Kidney epithelial cell (primary cell): ENCODE measurements around the gene MGAT4B. TPM values are rescaled to one million over a fixed set of nuclear protein-coding genes. Genes with fewer than 3 reads are reported as not detected.

Experiments used
- DNase-seq: peaks from one replicate; pipeline ENCODE4 v3.0.0-alpha.2; 2010; ENCODE audit warnings: low read depth
- H3K27me3 ChIP-seq: 2 replicates; pipeline ENCODE4 v1.6.0; 2011; ENCODE audit warnings: low read length; ENCODE audit not compliant: control insufficient read depth, insufficient read depth
- H3K36me3 ChIP-seq: 2 replicates; pipeline ENCODE4 v1.5.1; 2011; ENCODE audit warnings: low read length; ENCODE audit not compliant: control insufficient read depth, insufficient read depth
- H3K4me3 ChIP-seq: 2 replicates; pipeline ENCODE4 v1.5.1; 2011; ENCODE audit warnings: low read depth, mild to moderate bottlenecking, control low read depth, low read length
- CTCF ChIP-seq: IDR thresholded peaks from 2 replicates; pipeline ENCODE4 v1.5.1; 2011; ENCODE audit warnings: mild to moderate bottlenecking, moderate library complexity, low read length, control low read depth, inconsistent platforms; ENCODE audit not compliant: insufficient read depth, poor library complexity, severe bottlenecking
- total RNA-seq: library from RNA; depleted of rRNA; stranded (reverse); fragments of >200 nt; gene quantifications from 2 replicates; pipeline ENCODE4 v1.2.3, GENCODE V29; 2015

Gene MGAT4B
- total RNA-seq, 1 donor from 2014 or later = 540 TPM

- no peak for TF ChIP-seq CTCF
- Histone ChIP-seq H3K4me3 (no peak overlapping the region), H3K36me3 (peaks cover 18% of the 10 kb centered on the region), H3K27me3 (no peaks in the 10 kb centered on the region)
- DNase-seq = no peak
These were observed 23.2 kb upstream of the MGAT4B start for GRCh38 chr5:179829732-179830435.

GRCh38 chr5:179828756-179829421 lies 22.2 kb upstream of the MGAT4B start:
- H3K36me3 ChIP-seq = peaks cover 20% of the 10 kb centered on the region
- DNase-seq = no peak
- no peak for TF ChIP-seq CTCF

GRCh38 chr5:179827680-179828079 lies 21.0 kb upstream of the MGAT4B start:
- no peak for TF ChIP-seq CTCF
- H3K36me3 ChIP-seq = peaks cover 12% of the 10 kb centered on the region
- no peak overlapping the region for H3K4me3 ChIP-seq
- no peak for DNase-seq
- no peaks in the 10 kb centered on the region for H3K27me3 ChIP-seq

More at GRCh38 chr5:179828756-179829421, 22.2 kb upstream of the MGAT4B start:
- Histone ChIP-seq H3K27me3 (no peaks in the 10 kb centered on the region), H3K4me3 (no peak overlapping the region)

GRCh38 chr5:179825655-179826182 lies 19.1 kb upstream of the MGAT4B start:
- no peak for DNase-seq
- peaks cover 9% of the 10 kb centered on the region for H3K36me3 ChIP-seq
- no peak overlapping the region for H3K4me3 ChIP-seq
- no peak for TF ChIP-seq CTCF
- H3K27me3 ChIP-seq = no peaks in the 10 kb centered on the region

GRCh38 chr5:179824745-179825112 lies 18.1 kb upstream of the MGAT4B start:
- no peak for DNase-seq
- H3K4me3 ChIP-seq = no peak overlapping the region
- peaks cover 9% of the 10 kb centered on the region for H3K36me3 ChIP-seq
- H3K27me3 ChIP-seq = no peaks in the 10 kb centered on the region
- no peak for TF ChIP-seq CTCF
